A549 (cell line): ENCODE data around the gene FRY. TPM values are rescaled to one million over a fixed set of nuclear protein-coding genes. Genes with fewer than 3 reads are reported as not detected.

Experiments used
- ATAC-seq, 2 experiments: fragments of 200-7000 bp in 1 of 2; fragments of >200 bp in 1 of 2; cut with Nextera tagmentation in 1 of 2; cut with Tn5 transposase in 1 of 2; 3 replicates each; pipeline versions ENCODE4 v1.8.0 to v1.9.1; 2018 to 2020; ENCODE audit warnings: mild to moderate bottlenecking in 1 of 2, moderate library complexity in 1 of 2
- CTCF ChIA-PET: fragments of 300-600 bp; sonication (Branson Sonifier 250); formaldehyde crosslinking; extraction: SDS; loops from one replicate; lab custom pipeline; 2021; ENCODE audit warnings: antibody characterized with exemption, inconsistent platforms; lab: Yijun Ruan, JAX
- POLR2A ChIA-PET: fragments of 350-600 bp; formaldehyde crosslinking; extraction: SDS; loops from one replicate; lab custom pipeline; 2021; ENCODE audit warnings: antibody characterized with exemption, inconsistent platforms; lab: Yijun Ruan, JAX
- DNase-seq, 2 experiments: peaks; one replicate each; pipeline versions ENCODE4 v3.0.0 to v3.0.0-alpha.2; 2011 to 2016; ENCODE audit warnings: low read depth in 1 of 2, low spot score in 1 of 2
- FAIRE-seq: peaks from 2 replicates; lab custom pipeline; 2011; peaks lifted over from hg19 to GRCh38; lab: Jason Lieb, UNC
- H3K27ac ChIP-seq, 2 experiments: fragments of >200 bp; sonication (Bioruptor Twin); formaldehyde crosslinking; 3 replicates each; pipeline ENCODE4 v1.5.1; 2016 to 2017
- H3K4me1 ChIP-seq: fragments of >200 bp; sonication (Bioruptor Twin); formaldehyde crosslinking; 3 replicates; pipeline ENCODE4 v1.6.1; 2016
- H3K4me2 ChIP-seq: fragments of >200 bp; sonication (Bioruptor Twin); formaldehyde crosslinking; 3 replicates; pipeline ENCODE4 v1.6.1; 2016
- H3K4me3 ChIP-seq: fragments of >200 bp; sonication (Bioruptor Twin); formaldehyde crosslinking; 3 replicates; pipeline ENCODE4 v1.5.1; 2016
- H3K9me3 ChIP-seq: fragments of >200 bp; sonication (Bioruptor Twin); formaldehyde crosslinking; 3 replicates; pipeline ENCODE4 v1.6.1; 2016
- ATOH8 ChIP-seq: fragments of 250-450 bp; sonication (Bioruptor Pico); IDR thresholded peaks from 2 replicates; pipeline ENCODE4 v1.5.0; 2020; ENCODE audit warnings: low read depth, mild to moderate bottlenecking, moderate library complexity
- CBX8 ChIP-seq: fragments of 200-600 bp; sonication (generic); IDR thresholded peaks from 2 replicates; pipeline ENCODE4 v1.6.1; 2016
- CEBPB ChIP-seq, 2 experiments: fragments of >200 bp in 1 of 2; sonication (Bioruptor Twin) in 1 of 2; formaldehyde crosslinking in 1 of 2; IDR thresholded peaks; 2 replicates each; pipeline ENCODE4 v1.6.1; 2012 to 2016
- CHD2 ChIP-seq: fragments of 150-350 bp; IDR thresholded peaks from 2 replicates; pipeline ENCODE4 v1.6.1; 2014; ENCODE audit warnings: low read length; ENCODE audit not compliant: partially characterized antibody
- CHD4 ChIP-seq: fragments of 200-600 bp; sonication (generic); IDR thresholded peaks from 2 replicates; pipeline ENCODE4 v1.6.1; 2016; ENCODE audit warnings: antibody characterized with exemption, mild to moderate bottlenecking, borderline replicate concordance
- CTCF ChIP-seq: fragments of >200 bp; sonication (Bioruptor Twin); formaldehyde crosslinking; IDR thresholded peaks from 3 replicates; pipeline ENCODE4 v1.5.1; 2016
- E2F6 ChIP-seq: IDR thresholded peaks from 2 replicates; pipeline ENCODE4 v1.6.1; 2012; ENCODE audit warnings: low read depth, borderline replicate concordance
- EHMT2 ChIP-seq: fragments of 200-600 bp; sonication (generic); IDR thresholded peaks from 2 replicates; pipeline ENCODE4 v1.6.1; 2016; ENCODE audit warnings: antibody characterized with exemption, low read depth, mild to moderate bottlenecking, moderate library complexity
- ELK1 ChIP-seq: fragments of 150-350 bp; IDR thresholded peaks from 2 replicates; pipeline ENCODE4 v1.6.1; 2014; ENCODE audit warnings: low read depth, mild to moderate bottlenecking, low read length
- ESRRA ChIP-seq: fragments of 150-350 bp; IDR thresholded peaks from 2 replicates; pipeline ENCODE4 v1.6.1; 2014; ENCODE audit warnings: mild to moderate bottlenecking, low read length, borderline replicate concordance
- FOSL2 ChIP-seq, 2 experiments: fragments of 450-650 bp in 1 of 2; fragments of >200 bp in 1 of 2; sonication (Bioruptor Twin) in 1 of 2; formaldehyde crosslinking; IDR thresholded peaks; 2 replicates each; pipeline versions ENCODE4 v1.5.0 to v1.6.1; 2016 to 2020; ENCODE audit warnings: mild to moderate bottlenecking in 1 of 2, moderate library complexity in 1 of 2
- HES2 ChIP-seq: fragments of >200 bp; sonication (Bioruptor Twin); formaldehyde crosslinking; IDR thresholded peaks from 2 replicates; pipeline ENCODE4 v1.6.1; 2016
- HMGXB4 ChIP-seq: fragments of 250-450 bp; sonication (Bioruptor Pico); IDR thresholded peaks from 2 replicates; pipeline ENCODE4 v1.5.0; 2021; ENCODE audit warnings: mild to moderate bottlenecking, moderate library complexity, borderline replicate concordance
- HOXA7 ChIP-seq: fragments of 250-450 bp; sonication (Bioruptor Pico); IDR thresholded peaks from 2 replicates; pipeline ENCODE4 v1.5.0; 2020; ENCODE audit warnings: mild to moderate bottlenecking, moderate library complexity
- JUN ChIP-seq, 2 experiments: fragments of >200 bp; sonication (Bioruptor Twin); formaldehyde crosslinking; IDR thresholded peaks; 2 replicates in 1 of 2; 3 replicates in 1 of 2; pipeline ENCODE4 v1.6.1; 2016 to 2017
- MAX ChIP-seq: IDR thresholded peaks from 2 replicates; pipeline ENCODE4 v1.6.1; 2012
- MYC ChIP-seq: IDR thresholded peaks from 2 replicates; pipeline ENCODE4 v1.6.1; 2012; ENCODE audit warnings: mild to moderate bottlenecking, inconsistent platforms, low read length, improper control_type of control experiment, borderline replicate concordance
- NFE2L2 ChIP-seq: fragments of 150-350 bp; conservative IDR thresholded peaks from 2 replicates; pipeline ENCODE4 v1.6.1; 2014; ENCODE audit warnings: low read length
- NR3C1 ChIP-seq: fragments of >200 bp; sonication (Bioruptor Twin); formaldehyde crosslinking; IDR thresholded peaks from 3 replicates; pipeline ENCODE4 v1.6.1; 2017
- POLR2A ChIP-seq: IDR thresholded peaks from 2 replicates; pipeline ENCODE4 v1.6.1; 2012; ENCODE audit warnings: mild to moderate bottlenecking, low read length
- POLR2AphosphoS2 ChIP-seq: conservative IDR thresholded peaks from 2 replicates; pipeline ENCODE4 v1.6.1; 2012; ENCODE audit warnings: low read length, improper control_type of control experiment, inconsistent platforms
- SMC3 ChIP-seq: fragments of >200 bp; sonication (Bioruptor Twin); formaldehyde crosslinking; IDR thresholded peaks from 3 replicates; pipeline ENCODE4 v1.6.1; 2018; ENCODE audit warnings: inconsistent platforms
- TFCP2L1 ChIP-seq: fragments of 250-450 bp; sonication (Bioruptor Pico); IDR thresholded peaks from 2 replicates; pipeline ENCODE4 v1.5.0; 2021; ENCODE audit warnings: mild to moderate bottlenecking
- TP53 ChIP-seq: fragments of 250-450 bp; sonication (Bioruptor Pico); IDR thresholded peaks from 2 replicates; pipeline ENCODE4 v1.5.0; 2021; ENCODE audit warnings: mild to moderate bottlenecking, moderate library complexity
- WGBS: methylation state at CpG from one replicate; pipeline ENCODE4 v1.1.6; 2017; ENCODE audit errors: missing lambda C conversion rate; 5-methylcytosine and 5-hydroxymethylcytosine counted together
- polyA plus RNA-seq, 4 experiments: library from polyadenylated mRNA; depleted of rRNA in 3 of 4; stranded (reverse); fragments of >200 nt; fragmentation: RNase III in 1 of 4; extraction: RNeasy Plus Mini Kit Qiagen cat#74134 plus additional on column Dnase treatment in 1 of 4; gene quantifications; 2 replicates in 3 of 4; 3 replicates in 1 of 4; pipeline ENCODE4 v1.2.3, GENCODE V29; 2011 to 2017

The FRY gene
- polyA plus RNA-seq, 2 of the 4 experiments (the other 2 are of a cell fraction): 0.08 to 0.26 TPM

GRCh38 chr13:32261567-32261966, 230.0 kb downstream of the FRY start:
- no peak for DNase-seq
- CTCF ChIA-PET: interaction anchor here (1.2 kb wide), 1 partner anchor 16 kb away, joined by 4 read pairs; no protein-coding TSS in a partner anchor
- TF ChIP-seq NFE2L2 (no peak), CHD2 (no peak), EHMT2 (no peak), E2F6 (no peak), TFCP2L1 (CRISPR knock-in tag) (no peak), HOXA7 (no peak), NR3C1 (no peak), HES2 (no peak), CBX8 (no peak), SMC3 (no peak), ATOH8 (CRISPR knock-in tag) (no peak), POLR2AphosphoS2 (no peak), POLR2A (no peak)
- Histone ChIP-seq H3K27ac (no peak overlapping the region), H3K4me1 (no peaks in the 10 kb centered on the region), H3K9me3 (no peaks in the 10 kb centered on the region), H3K4me3 (no peak overlapping the region), H3K4me2 (no peak overlapping the region)
- 74% methylated on average over 9 of the region's 9 CpGs for WGBS
- POLR2A ChIA-PET: no interaction called here
- ATAC-seq: no peak
- FAIRE-seq: no peak

- WGBS: 48% methylated on average over 3 of the region's 3 CpGs
- ATAC-seq (no peak), FAIRE-seq (no peak), DNase-seq (no peak)
- POLR2A ChIA-PET: no interaction called here
- H3K27ac ChIP-seq: no peak overlapping the region
- no peak overlapping the region for H3K4me3 ChIP-seq
- H3K4me1 ChIP-seq: no peaks in the 10 kb centered on the region
- CTCF ChIA-PET: interaction anchor here (1.2 kb wide), 1 partner anchor 17 kb away, joined by 4 read pairs; no protein-coding TSS in a partner anchor
- no peak for TF ChIP-seq POLR2AphosphoS2
- no peak overlapping the region for H3K4me2 ChIP-seq
- no peaks in the 10 kb centered on the region for H3K9me3 ChIP-seq
Observed at GRCh38 chr13:32262165-32262564, 230.6 kb downstream of the FRY start.

GRCh38 chr13:32262619-32263018, 231.0 kb downstream of the FRY start:
- WGBS: 72% methylated on average over 1 of the region's 1 CpG
- POLR2A ChIA-PET: no interaction called here
- Histone ChIP-seq H3K4me3 (no peak overlapping the region), H3K4me1 (no peaks in the 10 kb centered on the region), H3K9me3 (no peaks in the 10 kb centered on the region), H3K27ac (no peak overlapping the region), H3K4me2 (no peak overlapping the region)
- CTCF ChIA-PET: interaction anchor here (1.2 kb wide), 1 partner anchor 17 kb away, joined by 4 read pairs; no protein-coding TSS in a partner anchor
- ATAC-seq (no peak), FAIRE-seq (no peak), DNase-seq (no peak)
- TF ChIP-seq HMGXB4 (CRISPR knock-in tag): no peak
- TF ChIP-seq FOSL2 (IDR thresholded peaks at IDR 0.05): no peak
- no peak for TF ChIP-seq FOSL2 (CRISPR knock-in tag; IDR thresholded peaks at IDR 0.05)
- no peak for TF ChIP-seq CBX8
- TF ChIP-seq EHMT2: no peak
- TF ChIP-seq JUN (IDR thresholded peaks at IDR 0.05): no peak
- no peak for TF ChIP-seq HOXA7
- TF ChIP-seq CTCF: no peak
- TF ChIP-seq POLR2A: no peak
- TF ChIP-seq ESRRA: no peak
- no peak for TF ChIP-seq POLR2AphosphoS2
- TF ChIP-seq CHD4: no peak
- no peak for TF ChIP-seq ELK1
- TF ChIP-seq MAX: no peak
- no peak for TF ChIP-seq CEBPB (IDR thresholded peaks at IDR 0.05)
- no peak for TF ChIP-seq MYC
- no peak for TF ChIP-seq TP53
